Coronary artery (tissue), 2 donors: Measurements from ENCODE around the gene GRID1.

Experiments used
- DNase-seq: peaks from one replicate; pipeline ENCODE4 v3.0.0-alpha.2; 2017; ENCODE audit warnings: low spot score
- H3K27ac ChIP-seq, 2 donors: fragments of 200-600 bp; sonication (generic); one replicate each; pipeline ENCODE4 v1.5.1; 2016 to 2019
- H3K4me3 ChIP-seq: fragments of 200-600 bp; sonication (generic); 2 replicates; pipeline ENCODE4 v1.5.1; 2016; ENCODE audit warnings: mild to moderate bottlenecking, moderate library complexity
- CTCF ChIP-seq: fragments of 200-600 bp; sonication (generic); IDR thresholded peaks from one replicate; pipeline ENCODE4 v1.5.1; 2019; ENCODE audit warnings: antibody characterized with exemption

The GRID1 gene

GRCh38 chr10:85979598-85979997, 387.0 kb downstream of the GRID1 start:
- Histone ChIP-seq H3K4me3 (no peak overlapping the region), H3K27ac (no peak overlapping the region)
- TF ChIP-seq CTCF = no peak
- DNase-seq = no peak

- H3K4me3 ChIP-seq = no peak overlapping the region
- DNase-seq = no peak
- no peak overlapping the region for H3K27ac ChIP-seq
- no peak for TF ChIP-seq CTCF
These were observed 387.8 kb downstream of the GRID1 start for GRCh38 chr10:85978566-85979358.

GRCh38 chr10:85977642-85978041, 389.0 kb downstream of the GRID1 start:
- DNase-seq = no peak
- TF ChIP-seq CTCF = no peak

GRCh38 chr10:85976267-85976793, 390.3 kb downstream of the GRID1 start:
- DNase-seq = no peak
- Histone ChIP-seq H3K27ac (no peak overlapping the region), H3K4me3 (no peak overlapping the region)
- TF ChIP-seq CTCF = no peak

More at GRCh38 chr10:85977642-85978041, 389.0 kb downstream of the GRID1 start:
- H3K4me3 ChIP-seq = no peak overlapping the region
- no peak overlapping the region for H3K27ac ChIP-seq

GRCh38 chr10:85971494-85971893, 395.1 kb downstream of the GRID1 start:
- no peak overlapping the region for H3K4me3 ChIP-seq
- TF ChIP-seq CTCF = no peak
- no peak for DNase-seq

GRCh38 chr10:85967594-85967993, 399.0 kb downstream of the GRID1 start:
- no peak overlapping the region for H3K27ac ChIP-seq
- no peak overlapping the region for H3K4me3 ChIP-seq
- no peak for DNase-seq
- TF ChIP-seq CTCF = no peak

More at GRCh38 chr10:85971494-85971893, 395.1 kb downstream of the GRID1 start:
- H3K27ac ChIP-seq = no peak overlapping the region
